Astrocyte of the hippocampus (primary cell): Measurements from ENCODE around the gene ACVR1.

Source experiments
- DNase-seq: peaks from one replicate; pipeline ENCODE4 v3.0.0; 2011; ENCODE audit warnings: low read depth, low spot score

The ACVR1 gene

DNA sequence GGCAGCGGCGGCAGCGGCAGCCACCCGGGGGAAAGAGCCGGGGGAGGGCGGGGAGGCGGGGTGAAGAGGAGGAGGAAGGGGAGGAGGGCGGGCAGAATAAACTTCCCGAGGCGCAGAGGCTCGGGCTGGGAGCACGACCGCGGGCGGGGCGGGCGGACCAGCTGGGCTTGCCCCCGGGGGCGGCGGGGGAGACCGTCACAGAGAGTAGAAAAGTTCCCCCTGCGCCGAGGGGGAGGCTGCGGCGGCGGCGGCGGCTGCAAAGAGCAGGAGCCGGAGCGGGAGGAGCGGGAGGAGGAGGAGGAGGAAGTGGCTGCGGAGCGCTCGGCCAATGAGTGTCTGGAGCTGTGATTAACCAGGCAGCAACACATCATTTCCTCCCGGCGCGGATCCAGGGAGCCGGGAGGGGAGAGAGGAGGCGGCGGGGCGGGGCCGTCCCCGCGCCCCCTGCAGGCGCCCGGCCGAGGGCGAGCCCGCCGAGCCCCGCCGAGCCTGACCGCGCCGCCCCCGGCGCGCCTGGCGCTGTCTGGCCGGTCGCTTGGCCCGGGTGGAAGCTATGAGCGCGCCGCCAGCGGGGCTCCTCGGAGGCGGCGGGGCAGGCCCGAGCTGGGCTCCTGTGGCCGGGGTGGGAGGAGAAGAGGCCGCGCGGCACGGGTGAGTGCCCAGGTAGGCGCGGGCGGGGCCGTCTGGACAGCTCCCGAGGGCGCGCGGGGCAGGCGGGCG is at the start of gene ACVR1:
TSS of gene ACVR1 (minus strand) at position 265 of the 720 bp plus-strand sequence. CDS start 76,837 bp downstream, outside the sequence.
- peak; percentile 99 for DNase-seq

GRCh38 chr2:157925071-157925470 is 48.9 kb upstream of the ACVR1 start:
- DNase-seq, result no peak

GRCh38 chr2:157923598-157924217 is 47.6 kb upstream of the ACVR1 start:
- DNase-seq, result no peak

GRCh38 chr2:157922815-157923214 is 46.7 kb upstream of the ACVR1 start:
- no peak for DNase-seq

DNA sequence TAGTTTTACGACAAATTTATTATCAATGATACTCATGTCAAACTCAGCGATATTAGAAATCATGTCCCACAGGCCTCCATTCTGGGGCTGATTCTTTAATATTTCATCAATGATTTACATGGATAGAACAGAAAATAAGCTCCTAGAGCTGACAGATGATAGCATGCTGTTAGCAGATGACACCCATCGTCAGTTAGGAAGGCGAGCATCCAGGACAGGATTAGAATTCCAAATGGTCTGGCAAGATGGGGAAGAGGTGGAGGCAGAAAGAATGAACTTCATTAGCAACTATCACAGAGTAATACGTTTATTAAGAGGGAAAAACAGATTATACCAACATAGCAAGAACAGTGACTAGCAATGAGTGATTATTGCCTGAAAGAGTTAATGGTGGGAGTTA is 46.2 kb upstream of the ACVR1 start:
- DNase-seq, result no peak

DNA sequence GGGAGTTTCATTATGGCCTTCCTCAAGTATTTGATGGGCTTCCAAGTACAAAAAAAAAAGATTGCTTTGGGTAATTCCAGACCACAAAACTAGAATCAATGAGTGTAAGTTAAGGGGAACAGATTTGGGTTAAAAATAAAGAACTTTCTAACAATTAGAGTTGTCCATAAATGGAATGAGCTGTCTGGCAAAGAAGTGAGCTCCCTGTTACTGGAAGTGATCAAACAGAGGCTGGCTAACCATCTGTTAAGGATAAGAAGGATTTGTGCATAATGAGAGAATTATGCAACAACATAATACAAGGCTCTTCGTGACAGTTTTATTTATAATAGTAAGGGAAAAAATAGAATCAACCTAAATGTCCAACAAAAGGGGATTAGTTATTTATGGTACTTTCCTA is 44.6 kb upstream of the ACVR1 start:
- no peak for DNase-seq

GRCh38 chr2:157919181-157919580 is 43.1 kb upstream of the ACVR1 start:
- DNase-seq, result no peak

DNA sequence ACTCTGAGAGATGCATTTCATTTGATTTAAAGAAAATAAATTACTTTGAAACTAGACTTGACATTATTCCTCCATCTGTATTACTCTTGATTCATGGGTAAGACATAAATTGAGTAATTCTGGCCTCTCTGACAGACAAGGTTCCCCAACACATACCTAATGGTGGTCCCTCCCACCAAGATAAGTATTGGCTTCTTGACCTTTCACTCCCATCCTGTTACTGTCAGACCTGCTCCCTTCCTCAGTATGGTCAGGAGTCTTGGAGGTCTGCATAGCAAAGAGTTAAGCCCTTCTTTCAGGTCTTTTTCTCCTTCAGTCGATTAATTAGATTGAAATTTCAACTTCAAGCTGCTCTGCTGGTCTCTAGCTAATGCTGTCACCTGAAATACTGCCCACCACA is 42.2 kb upstream of the ACVR1 start:
- no peak for DNase-seq

DNA sequence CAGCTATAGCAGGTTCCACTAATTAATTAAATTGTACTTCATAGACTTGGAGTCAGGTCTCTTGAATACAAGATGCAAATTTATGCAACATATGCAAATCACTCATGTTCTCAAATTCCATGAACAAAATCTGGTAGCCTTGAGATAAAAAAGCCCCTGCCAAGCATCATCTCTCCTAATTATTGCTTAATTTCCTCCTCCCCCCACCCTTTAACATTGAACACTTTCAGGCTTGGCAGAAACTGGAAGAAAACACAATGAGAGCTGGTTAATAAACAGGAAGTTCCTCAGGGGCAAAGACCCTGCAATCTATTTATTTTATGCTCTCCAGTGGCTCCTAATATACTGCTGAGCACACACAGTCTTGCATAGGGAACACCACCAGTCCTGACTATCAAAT is 35.6 kb upstream of the ACVR1 start:
- no peak for DNase-seq

- DNase-seq, result no peak
Measured at GRCh38 chr2:157911246-157911645, 35.1 kb upstream of the ACVR1 start.

DNA sequence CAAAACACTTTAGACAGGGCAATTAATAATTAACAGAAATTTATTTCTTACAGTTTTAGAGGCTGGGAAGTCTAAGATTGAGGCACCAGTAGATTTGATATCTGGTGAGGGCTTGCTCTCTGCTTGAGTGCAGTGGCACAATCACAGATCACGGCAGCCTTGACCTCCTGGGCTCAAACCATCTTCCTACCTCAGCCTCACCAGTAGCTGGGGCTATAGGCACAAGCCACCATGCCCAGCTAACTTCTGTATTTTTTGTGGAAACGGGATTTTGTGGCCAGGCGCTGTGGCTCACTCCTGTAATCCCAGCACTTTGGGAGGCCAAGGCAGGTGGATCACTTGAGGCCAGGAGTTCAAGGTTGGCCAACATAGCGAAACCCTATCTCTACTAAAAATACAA is 29.0 kb upstream of the ACVR1 start:
- no peak for DNase-seq

GRCh38 chr2:157903626-157904025 is 27.5 kb upstream of the ACVR1 start:
- DNase-seq, result no peak

DNA sequence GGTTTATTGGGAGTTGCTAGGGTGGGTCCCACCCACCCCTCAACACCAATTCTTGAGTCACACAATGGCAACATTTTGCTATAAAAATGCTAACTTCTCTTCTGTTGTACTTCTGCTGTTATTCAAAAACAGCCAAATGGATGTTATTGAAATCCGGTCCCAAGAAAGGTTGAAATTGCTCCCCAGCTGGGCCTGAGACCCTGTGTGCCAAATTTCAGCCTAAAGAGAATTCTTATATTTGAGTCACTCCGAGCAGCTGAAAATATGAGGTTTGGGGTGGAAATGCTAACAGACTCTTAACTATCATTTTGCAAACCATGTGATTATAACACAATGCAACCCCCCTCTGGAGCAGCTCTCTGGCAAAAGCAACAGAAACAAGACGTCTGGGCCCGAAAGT is 27.0 kb upstream of the ACVR1 start:
- DNase-seq, result no peak

DNA sequence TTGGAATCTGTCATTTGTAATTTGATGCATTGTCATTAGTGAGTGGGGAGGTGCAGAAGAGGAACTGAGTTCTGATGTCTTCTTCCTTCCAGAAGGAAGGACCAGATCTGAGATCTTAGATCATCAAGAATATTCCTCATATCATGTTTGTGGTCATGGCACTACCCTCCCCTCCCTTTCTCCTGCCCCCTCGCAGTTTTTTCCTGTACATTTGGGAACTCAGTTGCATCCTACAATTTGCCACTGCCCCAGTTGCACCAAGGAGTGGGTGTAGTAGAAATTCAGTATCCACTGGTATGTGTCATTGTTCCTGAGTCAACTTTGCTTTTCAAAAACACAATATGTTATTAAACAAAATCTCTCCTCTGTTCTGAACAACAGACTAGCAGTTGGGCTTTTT is 26.6 kb upstream of the ACVR1 start:
- no peak for DNase-seq

GRCh38 chr2:157901325-157901724 is 25.2 kb upstream of the ACVR1 start:
- DNase-seq, result no peak

DNA sequence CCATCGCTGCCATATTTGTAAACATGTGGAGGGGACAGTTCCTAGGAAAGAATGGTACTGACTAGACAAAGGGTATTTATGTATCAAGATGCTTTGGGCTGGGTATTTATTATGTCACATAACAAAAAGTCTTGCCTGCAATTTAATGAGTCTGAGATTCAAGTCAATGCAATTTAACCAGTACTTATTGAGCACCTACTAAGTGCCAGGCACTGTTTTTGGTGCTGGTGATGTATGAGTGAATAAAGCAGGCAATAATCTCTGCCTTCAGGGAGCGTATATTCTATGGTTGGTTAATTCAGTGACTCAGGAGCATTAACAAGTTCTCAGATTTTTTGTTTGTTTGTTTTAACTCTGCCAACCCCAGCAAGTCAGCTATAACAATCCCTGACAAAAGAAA is 24.6 kb upstream of the ACVR1 start:
- DNase-seq, result no peak

GRCh38 chr2:157900203-157900602 is 24.1 kb upstream of the ACVR1 start:
- no peak for DNase-seq

GRCh38 chr2:157899125-157899839 is 23.2 kb upstream of the ACVR1 start:
- no peak for DNase-seq

DNA sequence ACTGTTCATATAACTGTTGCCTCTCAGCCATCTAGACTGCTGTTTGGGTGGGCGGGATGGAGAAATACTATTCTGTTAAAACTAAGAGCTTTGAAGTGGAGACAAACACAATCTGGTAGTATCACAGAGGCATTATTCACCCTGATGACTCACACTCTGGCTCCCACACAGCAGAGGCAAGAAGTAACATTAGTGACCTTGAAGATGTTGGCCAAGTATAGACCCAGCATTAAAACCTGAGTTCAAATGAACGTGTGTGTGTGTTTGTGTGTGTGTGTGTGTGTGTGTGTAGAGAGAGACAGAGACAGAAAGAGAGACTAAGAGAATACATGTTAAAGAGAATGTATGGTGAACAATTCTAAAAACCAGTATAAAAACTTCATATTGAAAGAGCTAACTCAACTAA is 22.5 kb upstream of the ACVR1 start:
- peak; percentile 87 for DNase-seq

DNA sequence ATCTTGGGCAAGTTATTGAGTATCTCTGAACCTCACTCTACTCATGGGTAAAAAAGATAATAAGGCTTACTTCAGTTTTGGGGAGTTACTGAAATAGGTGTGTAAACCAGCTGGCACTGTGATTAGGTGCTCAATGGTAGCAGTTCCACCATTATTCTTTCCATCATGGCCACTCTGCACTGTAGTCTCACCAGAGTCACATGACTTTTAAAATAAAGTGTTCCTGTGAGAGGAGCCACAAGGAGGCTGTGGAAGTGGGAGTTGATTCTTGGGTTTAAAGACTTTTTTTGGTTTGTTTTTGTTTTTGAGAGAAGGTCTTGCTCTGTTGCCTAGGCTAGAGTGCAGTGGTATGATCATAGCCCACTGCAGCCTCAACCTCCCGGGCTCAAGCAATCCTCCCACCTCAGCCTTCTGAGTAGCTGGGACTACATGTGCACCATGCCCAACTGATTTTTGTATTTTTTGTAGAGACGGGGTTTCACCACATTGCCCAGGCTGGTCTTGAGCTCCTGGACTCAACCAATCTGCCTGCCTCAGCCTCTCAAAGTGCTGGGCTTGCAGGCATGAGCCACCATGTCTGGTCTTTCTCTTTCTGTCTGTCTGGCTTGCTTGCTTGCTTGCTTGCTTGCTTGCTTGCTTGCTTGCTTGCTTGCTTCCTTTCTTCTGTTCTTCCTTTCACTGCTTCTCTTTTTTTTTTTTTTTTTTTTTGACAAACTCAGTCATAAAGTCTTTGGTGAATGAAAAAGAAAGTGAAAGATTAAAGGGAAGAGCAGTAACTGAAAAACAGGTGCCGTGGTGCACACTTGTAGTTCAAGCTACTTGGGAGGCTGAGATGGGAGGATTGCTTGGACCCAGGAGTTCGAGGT is 21.2 kb upstream of the ACVR1 start:
- no peak for DNase-seq

- DNase-seq, result no peak
Measured at GRCh38 chr2:157895531-157895930, 19.4 kb upstream of the ACVR1 start.
